Renal cortex interstitium (tissue), 3 donors: ENCODE results near the gene NKX6-1. TPM values are rescaled to one million over a fixed set of nuclear protein-coding genes. Genes with fewer than 3 reads are reported as not detected.

Experiments
- polyA plus RNA-seq, 3 donors: library from polyadenylated mRNA; unstranded; fragments of 120-200 nt; gene quantifications; one replicate each; pipeline ENCODE4 v1.2.1, GENCODE V29; 2013; ENCODE audit not compliant: insufficient read length in 3 of 3

The NKX6-1 gene
- polyA plus RNA-seq, 3 donors = 0.13 TPM; not detected in 2

Other genes with a start within 250 kb of the NKX6-1 start
- gene CDS1, start 83.8 kb upstream of the NKX6-1 start, polyA plus RNA-seq = 10 to 100 TPM; 21.2 to 28.4 (median 27.3) TPM